NCI-H446 (cell line): ENCODE measurements around the gene HIRIP3.
"Not testable (repeated sequence)": the region's sequence is repeated elsewhere in the genome, so short reads cannot be mapped to it uniquely, and the experiment has no call there.

Source experiments
- DNase-seq, 2 experiments: peaks; one replicate each; lab custom pipeline; 2025; lab: John Stamatoyannopoulos, UW

The HIRIP3 gene

DNA sequence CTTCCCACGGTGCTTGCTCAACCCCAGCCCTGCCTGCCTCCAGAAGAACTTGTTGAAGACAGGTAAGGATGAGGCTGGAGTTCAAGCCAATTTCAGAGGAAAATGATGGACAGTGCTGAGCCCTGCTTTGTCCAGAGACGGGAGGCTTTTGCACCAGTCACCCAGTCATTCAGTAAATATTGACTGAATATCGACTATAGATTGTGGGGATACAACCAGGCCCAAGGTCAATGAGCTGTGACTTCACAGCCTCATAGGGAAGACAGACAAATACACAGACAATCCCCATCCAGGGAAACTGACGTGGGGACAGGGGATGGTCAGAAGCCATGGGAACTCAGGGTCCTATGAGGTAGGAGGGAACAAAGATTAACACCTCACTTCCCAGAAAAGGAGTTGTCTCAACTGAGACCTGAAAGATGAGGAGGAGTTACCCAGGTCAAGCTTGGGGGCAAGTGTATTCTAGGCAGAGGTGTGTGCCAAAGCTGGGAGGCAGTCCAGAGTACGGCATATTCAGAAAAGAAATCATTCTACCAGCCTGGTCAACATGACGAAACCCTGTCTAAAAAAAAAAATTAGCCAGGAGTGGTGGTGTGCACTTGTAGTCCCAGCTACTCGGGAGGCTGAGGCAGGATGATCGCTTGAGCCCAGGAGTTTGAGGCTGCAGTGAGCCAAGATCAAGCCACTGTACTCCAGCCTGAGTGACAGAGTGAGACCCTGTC lies 21.3 kb upstream of the HIRIP3 start:
- DNase-seq, result no peak

GRCh38 chr16:30015450-30015849 lies 20.0 kb upstream of the HIRIP3 start:
- DNase-seq, result not testable (repeated sequence)

GRCh38 chr16:30012598-30012997 lies 17.2 kb upstream of the HIRIP3 start:
- not testable (repeated sequence) for DNase-seq

- DNase-seq, result no peak
Measured at GRCh38 chr16:30011714-30012504, 16.5 kb upstream of the HIRIP3 start.

- peak in 1 of 2 experiments; percentile 67 for DNase-seq
Measured at GRCh38 chr16:30010844-30011713, 15.7 kb upstream of the HIRIP3 start, which contains the start of gene DOC2A. Gene DOC2A, minus strand, starts transcription at chr16:30011027. Its CDS starts 805 bp downstream, at chr16:30010222.

GRCh38 chr16:30009990-30010843 lies 14.8 kb upstream of the HIRIP3 start:
- DNase-seq, result no peak

DNA sequence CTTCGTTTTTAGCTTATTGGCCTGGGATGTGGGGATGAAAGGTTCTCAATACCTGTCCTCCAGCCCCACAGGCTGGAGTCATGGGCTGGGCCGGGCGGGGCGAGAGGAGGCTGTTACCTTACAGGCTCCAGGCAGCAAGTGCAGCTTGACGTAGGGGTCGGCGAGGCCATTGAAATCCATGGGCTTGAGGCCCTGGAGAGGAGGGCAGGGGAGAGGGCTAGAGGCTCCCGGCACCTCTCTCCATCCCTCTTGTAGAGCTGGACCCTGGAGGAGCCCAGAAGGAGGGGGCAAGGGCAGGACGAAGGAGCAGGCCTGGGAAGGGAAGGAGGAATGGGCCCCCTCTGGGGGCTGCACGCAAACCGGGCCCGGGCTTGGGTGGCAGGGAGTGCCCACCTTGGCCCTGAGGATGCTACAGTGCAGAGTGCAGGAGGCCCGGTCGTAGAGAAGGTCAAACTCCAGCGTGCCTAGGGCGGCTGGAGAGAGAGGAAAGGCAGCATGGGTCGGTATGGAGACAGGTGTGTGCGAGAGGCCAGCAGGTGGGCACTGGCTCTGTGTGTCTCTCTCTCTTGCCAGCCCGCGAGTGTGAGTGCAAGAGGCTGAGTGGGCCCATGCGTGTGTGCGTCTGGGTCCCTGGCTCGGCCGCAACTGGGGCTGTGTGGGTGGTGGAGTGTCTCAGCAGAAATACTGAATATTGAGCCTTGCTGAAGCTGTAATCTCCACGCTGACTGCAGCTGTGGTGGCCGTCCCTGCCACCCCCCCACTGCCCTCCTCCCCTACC lies 13.9 kb upstream of the HIRIP3 start:
- no peak for DNase-seq

- no peak for DNase-seq
Measured at GRCh38 chr16:30007378-30007895, 12.0 kb upstream of the HIRIP3 start.

GRCh38 chr16:30006659-30007377 lies 11.4 kb upstream of the HIRIP3 start:
- no peak for DNase-seq

DNA sequence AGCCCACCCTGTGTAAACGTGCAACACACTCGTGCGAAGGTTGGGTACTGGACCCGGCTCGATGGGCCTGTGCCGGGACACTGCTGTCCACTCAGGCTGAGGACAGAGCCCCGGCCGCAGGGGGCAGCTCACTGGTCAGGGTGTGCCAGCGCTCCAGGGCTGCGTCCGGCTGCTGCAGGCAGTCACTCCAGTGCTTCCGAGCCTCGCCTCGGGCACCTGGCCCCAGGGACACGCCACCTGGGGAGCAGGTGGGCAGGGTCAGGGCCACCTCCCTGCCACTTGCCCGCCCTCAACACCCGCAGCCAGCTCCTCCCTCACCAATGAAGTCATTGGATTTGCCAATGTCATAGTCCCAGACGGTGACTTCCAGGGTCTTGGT lies 10.7 kb upstream of the HIRIP3 start:
- DNase-seq, result no peak

DNA sequence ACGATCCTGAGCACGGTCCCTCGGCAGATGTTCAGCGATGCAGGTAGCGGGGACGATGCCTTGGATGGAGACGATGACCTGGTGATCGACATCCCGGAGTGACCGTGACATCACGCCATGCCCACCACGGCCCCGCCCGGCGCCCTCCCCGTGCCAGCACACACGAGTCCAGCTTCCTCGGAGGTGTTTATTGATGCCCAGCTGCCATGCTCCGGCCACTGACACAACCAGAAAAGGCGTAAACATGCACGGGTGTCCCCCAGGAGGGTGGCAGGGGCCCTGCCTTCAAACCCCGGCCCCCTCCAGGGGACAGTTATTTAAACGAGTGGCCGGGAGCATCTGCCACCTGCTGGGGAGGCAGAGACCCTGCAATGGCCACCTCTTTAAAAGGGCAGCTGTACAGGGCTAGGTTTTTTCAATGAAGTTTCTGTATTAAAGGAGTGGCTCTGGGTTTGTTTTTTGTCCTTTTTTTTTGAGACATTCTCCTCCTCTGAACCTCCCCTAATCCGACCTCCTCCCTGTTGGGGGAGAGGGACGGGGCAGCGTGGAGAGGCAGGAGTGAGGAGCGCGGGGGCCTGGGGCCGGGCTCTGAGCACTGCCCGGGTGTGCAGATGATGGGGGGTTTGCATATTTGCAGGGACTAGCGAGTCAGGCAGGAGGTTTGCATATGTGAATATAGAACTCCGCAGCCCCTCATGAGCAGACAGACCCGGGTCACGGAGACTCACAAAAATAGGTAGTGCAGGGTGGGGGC lies 10.1 kb upstream of the HIRIP3 start:
- DNase-seq, result no peak

DNA sequence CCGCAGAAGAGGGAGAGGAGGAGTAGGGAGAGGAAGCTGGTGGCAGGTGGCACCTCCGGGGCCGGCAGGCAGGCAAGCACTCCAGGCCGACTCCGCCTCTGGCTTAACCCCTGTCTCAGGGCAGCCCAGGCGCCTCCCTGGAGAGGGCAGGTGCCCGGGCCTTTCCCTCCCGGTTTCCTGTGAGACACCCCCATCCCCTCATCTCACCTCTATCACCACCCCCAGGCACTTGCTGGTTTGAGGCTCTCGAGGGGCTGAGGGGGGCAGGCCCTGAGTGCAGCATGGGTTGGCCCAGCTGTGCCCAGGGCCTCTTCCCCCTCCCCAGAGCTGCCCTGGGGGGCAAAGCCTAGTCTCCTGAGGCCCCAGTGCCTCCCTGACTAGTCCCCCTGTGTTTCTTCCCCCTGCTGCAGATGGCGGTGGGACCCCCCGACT lies 9.4 kb upstream of the HIRIP3 start:
- no peak for DNase-seq

DNA sequence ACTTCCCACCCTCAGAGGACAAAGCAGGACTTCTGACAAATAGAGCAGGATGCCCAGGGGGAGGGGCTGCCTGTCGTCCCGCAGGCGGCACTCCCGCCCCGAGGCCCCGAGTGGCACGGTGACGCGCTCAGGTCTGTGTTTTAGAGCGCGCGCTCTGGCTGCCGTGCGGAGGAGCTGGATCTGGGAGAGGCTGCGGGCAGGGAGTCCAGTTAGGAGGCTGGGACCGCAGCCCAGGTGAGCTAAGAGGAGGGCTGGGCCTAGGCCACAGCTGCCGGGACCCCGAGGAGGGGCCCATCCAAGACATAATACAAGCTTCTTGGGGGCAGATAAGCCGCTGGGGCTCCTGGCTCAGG lies 9.0 kb upstream of the HIRIP3 start:
- no peak for DNase-seq

DNA sequence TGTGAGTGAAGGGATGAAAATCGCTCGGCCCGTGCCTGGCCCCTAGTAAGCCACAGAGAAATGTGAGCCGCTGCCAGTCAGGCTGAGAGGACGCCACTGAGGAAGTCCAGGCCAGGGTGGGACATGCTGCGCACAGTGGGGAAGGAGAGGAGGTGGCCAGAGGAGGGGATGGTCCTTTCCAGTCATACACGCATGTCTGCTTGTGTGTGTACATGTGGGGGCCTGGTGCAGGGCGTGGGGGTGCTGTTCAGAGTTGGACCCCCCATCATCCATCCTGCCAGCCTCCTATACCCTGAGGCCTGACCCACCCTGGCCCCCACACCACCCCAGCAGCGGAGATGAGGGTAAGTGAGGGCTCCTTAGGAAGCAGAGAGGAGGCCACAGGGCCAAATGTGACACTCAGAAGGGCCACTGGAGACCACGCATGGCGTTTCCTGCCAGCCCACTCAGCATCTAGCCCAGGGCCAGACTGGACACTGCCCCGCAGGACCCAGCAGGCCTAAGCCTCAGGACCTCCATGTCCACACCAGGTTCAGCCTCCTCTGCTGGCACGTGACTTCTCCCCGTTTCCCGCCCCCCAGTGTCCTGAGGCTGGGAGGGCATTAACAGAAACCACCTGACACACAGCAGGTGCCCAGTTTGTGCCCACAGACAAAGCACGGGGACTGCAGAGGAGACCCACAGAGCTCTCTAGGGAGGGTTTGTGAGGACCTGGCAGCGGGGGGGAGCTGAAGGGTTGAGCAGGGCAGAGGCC lies 8.4 kb upstream of the HIRIP3 start:
- DNase-seq, result no peak

GRCh38 chr16:30002614-30003346 lies 7.4 kb upstream of the HIRIP3 start:
- no peak for DNase-seq

- DNase-seq, result no peak
Measured at GRCh38 chr16:30000735-30001631, 5.6 kb upstream of the HIRIP3 start.

- DNase-seq, result no peak
Measured at GRCh38 chr16:29999605-30000004, 4.2 kb upstream of the HIRIP3 start.
